NCI-H146 (cell line): ENCODE results near the gene HSDL1.

ENCODE experiments used
- DNase-seq: peaks from one replicate; lab custom pipeline; 2025; lab: John Stamatoyannopoulos, UW

The HSDL1 gene

DNA sequence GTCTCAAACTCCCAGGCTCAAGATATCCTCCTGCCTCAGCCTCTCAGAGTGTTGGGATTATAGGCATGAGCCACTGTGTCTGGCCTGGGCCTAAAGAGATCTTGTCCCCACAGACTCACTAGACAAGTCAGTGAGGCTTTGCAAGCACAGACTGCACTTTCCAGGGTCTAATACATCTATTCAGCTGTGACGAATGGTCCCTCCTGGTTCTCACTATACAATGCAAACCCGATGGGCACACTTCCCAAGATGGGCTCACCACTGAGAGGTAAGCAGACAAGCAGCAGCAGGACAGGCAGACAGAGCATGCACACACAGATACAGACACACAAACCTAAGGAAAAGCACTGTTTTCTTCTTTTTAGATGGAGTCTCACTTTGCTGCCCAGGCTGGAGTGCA lies 37.1 kb downstream of the HSDL1 start:
- DNase-seq = no peak

DNA sequence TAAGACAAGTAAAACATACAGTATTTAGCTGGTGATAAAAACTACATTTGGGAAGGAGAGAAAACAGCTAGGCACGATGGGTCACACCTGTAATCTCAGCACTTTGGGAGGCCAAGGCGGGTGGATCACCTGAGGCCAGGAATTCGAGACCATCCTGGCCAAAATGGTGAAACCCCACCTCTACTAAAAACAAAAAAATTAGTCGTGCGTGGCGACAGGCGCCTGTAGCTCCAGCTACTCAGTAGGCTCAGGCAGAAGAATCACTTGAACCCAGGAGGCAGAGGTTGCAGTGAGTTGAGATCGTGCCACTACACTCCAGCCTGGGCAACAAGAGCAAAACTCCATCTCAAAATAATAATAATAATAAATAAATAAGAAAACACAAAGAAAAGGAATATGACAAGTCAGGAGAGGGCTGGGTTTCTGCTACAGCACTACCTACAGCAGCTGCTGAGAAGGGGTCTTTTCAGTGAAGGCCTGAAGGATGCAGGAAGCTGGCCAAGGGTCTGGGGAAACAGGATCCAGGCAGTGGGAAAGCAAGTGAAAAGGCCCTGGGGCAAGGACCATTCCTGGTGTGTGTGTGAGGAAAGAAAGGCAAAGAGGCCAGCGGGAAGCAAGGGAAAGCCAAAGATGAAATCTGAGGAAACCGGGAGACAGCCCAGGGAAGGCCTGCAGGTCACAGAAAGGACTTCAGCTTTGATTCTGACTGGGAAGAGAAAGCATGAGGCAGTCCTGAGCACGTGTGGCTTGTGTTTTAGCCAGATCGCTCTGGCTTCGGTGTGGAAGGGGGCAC lies 38.8 kb downstream of the HSDL1 start:
- DNase-seq = no peak

DNA sequence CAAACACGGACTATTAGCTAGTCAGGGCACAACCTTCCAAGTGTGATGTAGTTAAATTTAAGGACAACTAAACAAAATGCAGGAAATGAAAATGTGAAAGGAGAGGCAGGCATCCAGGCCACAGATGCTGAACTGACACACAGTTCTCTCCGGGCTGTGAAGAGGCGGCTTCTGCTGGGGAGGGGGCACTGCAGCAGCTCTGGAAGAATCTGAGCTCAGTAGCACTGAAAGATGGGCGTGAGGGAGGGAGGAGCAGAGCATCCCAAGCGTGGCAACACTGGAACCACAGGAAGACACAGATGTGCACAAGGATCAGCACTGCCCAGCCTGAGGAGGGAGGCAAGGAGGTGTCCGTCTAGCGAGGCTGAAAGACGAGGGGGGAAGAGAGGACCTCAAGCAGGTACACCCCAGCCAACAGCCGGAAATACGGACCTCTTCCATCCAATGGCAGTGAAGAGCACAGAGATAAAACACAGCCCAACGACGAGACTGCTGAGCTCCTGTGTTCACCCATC lies 39.6 kb downstream of the HSDL1 start:
- no peak for DNase-seq

GRCh38 chr16:84104231-84104630 lies 40.7 kb downstream of the HSDL1 start:
- no peak for DNase-seq

- DNase-seq = no peak
Observed at GRCh38 chr16:84103678-84104077, 41.3 kb downstream of the HSDL1 start.

GRCh38 chr16:84098939-84099338 lies 46.0 kb downstream of the HSDL1 start:
- DNase-seq = no peak

- DNase-seq = peak; percentile 77
Observed at GRCh38 chr16:84096447-84097005, 48.5 kb downstream of the HSDL1 start.

DNA sequence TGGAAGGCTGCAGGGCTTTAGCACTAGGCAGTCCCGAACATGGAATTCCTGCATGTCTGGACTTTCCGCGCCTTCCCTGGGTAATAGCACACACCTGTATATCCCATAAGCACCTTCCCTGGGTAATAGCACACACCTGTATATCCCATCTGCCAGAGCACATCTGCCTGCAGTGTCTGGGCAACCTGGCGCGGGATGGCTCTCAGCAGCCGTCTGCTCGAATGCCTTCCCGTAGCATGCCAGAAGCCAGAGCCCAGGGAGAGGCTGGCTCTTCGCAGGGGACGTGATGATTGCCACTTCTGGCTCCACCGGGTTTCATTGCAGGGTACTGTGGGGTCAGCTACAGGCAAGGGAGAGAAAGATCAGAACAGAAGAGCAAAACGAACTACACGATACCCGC lies 49.5 kb downstream of the HSDL1 start:
- no peak for DNase-seq

GRCh38 chr16:84093879-84094270 lies 51.1 kb downstream of the HSDL1 start:
- no peak for DNase-seq

- no peak for DNase-seq
Observed at GRCh38 chr16:84093120-84093878, 51.7 kb downstream of the HSDL1 start.

DNA sequence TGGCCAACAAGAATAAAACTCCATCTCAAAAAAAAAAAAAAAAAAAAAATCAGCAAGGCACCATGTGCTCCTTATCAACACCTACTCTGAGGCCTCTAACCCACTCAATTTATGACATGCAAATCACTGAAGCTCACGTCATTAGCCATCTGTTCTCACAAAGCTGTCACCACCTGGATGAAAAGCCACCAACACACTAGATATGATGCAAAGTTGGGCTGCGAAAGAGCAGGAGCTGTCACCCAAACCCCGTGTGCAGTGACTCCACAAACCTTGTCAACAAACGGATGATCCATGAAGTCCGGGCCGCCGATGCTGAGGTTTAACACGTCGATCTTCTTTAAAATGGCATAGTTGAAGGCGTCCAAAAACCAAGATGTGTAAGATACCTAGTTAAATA lies 53.5 kb downstream of the HSDL1 start:
- DNase-seq = no peak

DNA sequence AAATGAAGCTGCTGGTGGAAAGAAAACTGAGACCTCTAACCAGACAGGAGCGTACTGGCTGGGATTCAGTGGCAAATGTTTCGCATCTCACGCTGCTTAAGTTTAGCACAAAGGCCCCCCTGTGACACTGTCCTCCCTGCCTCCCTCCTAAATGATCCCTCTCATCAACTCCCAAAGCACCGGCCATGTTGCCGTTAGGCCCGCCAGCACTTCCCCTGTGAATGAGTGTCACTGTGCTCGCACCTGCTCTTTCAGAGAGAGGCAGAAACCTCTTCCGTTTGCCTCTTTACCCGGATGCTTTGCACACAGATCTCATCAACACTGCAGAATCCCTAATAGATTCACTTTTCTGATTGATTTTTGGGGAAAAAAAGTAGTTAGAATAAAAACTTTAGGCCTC lies 54.8 kb downstream of the HSDL1 start:
- DNase-seq = no peak

- no peak for DNase-seq
Observed at GRCh38 chr16:84088695-84089395, 56.1 kb downstream of the HSDL1 start.

DNA sequence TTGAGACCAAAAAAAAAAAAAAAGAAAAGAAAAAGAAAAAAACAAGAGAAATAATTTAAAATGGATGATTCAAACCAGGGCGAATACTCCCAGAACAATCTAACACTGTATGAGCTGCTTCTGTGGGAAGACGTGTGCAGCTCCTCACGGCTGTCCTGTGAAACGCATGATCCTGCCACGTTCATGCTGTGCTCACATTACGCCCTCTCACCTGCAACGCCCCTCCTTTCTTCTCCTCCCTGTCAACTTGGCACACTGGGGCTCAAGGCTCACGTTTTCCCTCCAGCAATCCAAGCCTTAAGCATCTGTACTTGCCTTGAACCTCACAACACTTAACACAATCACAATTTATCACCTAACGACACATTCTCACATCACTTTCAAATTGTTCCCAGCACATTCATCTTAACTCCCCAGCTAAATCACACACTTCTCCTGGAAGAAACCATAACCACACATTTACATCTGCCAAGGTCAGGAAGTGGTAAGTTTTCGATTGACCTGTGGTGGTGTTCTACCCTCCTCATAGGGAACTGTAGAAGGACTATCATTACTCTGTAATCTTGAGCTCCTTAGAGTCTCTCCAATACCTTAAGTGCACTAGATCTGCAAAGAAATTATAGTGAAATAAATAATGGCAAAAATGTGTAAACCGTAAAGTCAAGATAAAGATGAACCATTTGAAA lies 57.4 kb downstream of the HSDL1 start:
- no peak for DNase-seq

- no peak for DNase-seq
Observed at GRCh38 chr16:84087001-84087400, 58.0 kb downstream of the HSDL1 start.

- DNase-seq = no peak
Observed at GRCh38 chr16:84086341-84086740, 58.6 kb downstream of the HSDL1 start.

GRCh38 chr16:84085773-84086172 lies 59.2 kb downstream of the HSDL1 start:
- no peak for DNase-seq

GRCh38 chr16:84085271-84085667 lies 59.7 kb downstream of the HSDL1 start:
- DNase-seq = no peak

DNA sequence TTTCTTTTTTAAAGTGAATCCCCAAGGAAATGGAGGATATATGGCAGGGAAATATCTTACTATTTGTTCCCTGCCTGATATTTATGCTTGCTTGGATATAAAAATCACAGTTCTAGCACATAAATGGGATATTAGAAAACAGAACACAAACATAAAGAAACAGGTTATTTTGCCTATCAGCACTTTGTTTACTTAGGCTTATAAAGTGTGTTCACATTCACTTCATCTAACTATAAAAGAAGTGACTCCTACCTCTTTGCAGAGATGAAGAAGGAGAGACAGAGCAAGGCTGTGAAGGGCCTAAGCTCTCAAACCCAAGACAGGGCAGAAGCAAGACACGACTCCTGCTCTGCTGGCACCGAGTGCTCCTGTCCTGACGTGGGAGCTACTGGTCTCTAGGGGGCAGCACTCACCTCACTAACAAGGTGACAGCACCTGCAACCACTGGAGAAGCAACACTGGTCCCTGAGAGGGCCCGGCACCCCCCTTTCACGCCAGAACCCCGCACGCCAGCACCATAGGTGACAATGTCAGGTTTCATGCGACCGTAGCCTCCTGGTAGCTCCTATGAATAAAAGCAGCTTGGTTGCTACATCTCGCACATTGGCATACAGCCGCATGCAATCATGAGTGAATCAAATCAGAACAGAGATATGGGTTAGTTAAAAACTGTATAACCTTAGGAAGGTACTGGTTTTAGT lies 60.3 kb downstream of the HSDL1 start:
- DNase-seq = peak; percentile 64

DNA sequence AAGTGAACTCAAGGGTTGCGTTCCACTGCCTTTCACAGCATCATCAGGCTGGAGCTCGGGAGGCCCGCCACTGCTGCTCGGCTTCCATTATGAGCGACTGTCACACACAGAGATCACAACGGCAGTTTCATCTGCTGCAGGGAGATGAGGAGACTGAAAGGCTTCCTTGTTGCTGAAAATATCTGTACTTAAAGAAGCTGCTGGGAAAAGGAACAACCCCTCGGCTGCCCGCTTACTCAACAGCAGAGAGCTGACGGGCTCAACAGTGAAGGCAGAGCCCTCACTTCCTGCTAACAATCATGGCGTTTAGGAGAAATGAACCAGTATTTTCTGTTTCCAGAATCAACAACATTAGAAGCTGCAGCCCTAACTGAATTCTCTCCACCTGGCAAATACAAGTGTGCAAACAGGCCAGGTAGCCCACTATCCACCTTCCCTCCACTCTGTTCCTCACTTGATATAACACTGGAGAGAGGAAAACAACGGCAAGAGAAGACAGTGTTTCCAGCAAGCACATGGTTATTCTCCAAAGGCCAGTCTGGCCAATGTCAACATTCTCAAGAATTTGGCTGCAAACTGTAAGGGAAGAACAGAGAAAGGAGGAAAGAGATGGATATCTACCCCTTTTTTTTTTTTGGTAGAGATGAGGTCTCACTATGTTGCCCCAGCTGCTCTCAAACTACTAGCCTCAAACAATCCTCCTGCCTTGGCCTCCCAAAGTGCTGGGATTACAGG lies 62.0 kb downstream of the HSDL1 start:
- DNase-seq = no peak
